H1 (cell line): ENCODE data around the gene AOPEP. TPM values are rescaled to one million over a fixed set of nuclear protein-coding genes. Genes with fewer than 3 reads are reported as not detected.

Experiments
- CHD7 ChIP-seq: fragments of 300-600 bp; sonication (generic); IDR thresholded peaks from 2 replicates; pipeline ENCODE4 v1.7.1; 2012; ENCODE audit warnings: low read length, moderate library complexity, mild to moderate bottlenecking, inconsistent platforms; ENCODE audit not compliant: insufficient replicate concordance
- polyA plus RNA-seq, 7 experiments: library from polyadenylated mRNA; depleted of rRNA in 3 of 7; stranded (reverse) in 5 of 7; unstranded in 2 of 7; fragments of >200 nt in 5 of 7; fragments of 200-250 nt in 2 of 7; gene quantifications; 1 replicate in 5 of 7; 2 replicates in 1 of 7; 4 replicates in 1 of 7; pipeline versions ENCODE4 v1.2.1 to v1.2.3, GENCODE V29; 2011 to 2013; ENCODE audit warnings: missing spikeins in 2 of 7, mixed read lengths in 2 of 7
- total RNA-seq: library from RNA; stranded (reverse); fragmentation: NEBNext Ultra II Directional; extraction: Animal tissue kit (Norgen Biotek cat#: 25700); gene quantifications from 2 replicates; pipeline ENCODE4 v1.2.1, GENCODE V29; 2021

The AOPEP gene
- total and polyA plus RNA-seq, 2 of the 8 experiments (the other 6 are each of a cell fraction or from before 2014, with no cell fraction given): 6.1 to 14.3 TPM

- no peak for TF ChIP-seq CHD7
Observed at GRCh38 chr9:94758031-94758430, 31.5 kb downstream of the AOPEP start (continued).
